Calu3 (cell line): Measurements from ENCODE around the gene TMEM184A. TPM values are rescaled to one million over a fixed set of nuclear protein-coding genes. Genes with fewer than 3 reads are reported as not detected.

ENCODE experiments used
- BruUV-seq: library from RNA; stranded (reverse); fragments of 400-500 nt; replicated peaks from 2 replicates; lab custom pipeline; 2021; lab: Mats Ljungman, UMichigan
- CTCF ChIA-PET: fragments of 300-600 bp; sonication (Branson Sonifier 250); formaldehyde crosslinking; loops from one replicate; lab custom pipeline; 2022; ENCODE audit warnings: antibody characterized with exemption; lab: Charles Lee
- DNase-seq: peaks from one replicate; pipeline ENCODE4 v3.0.0; 2022
- H3K27ac Mint-ChIP-seq: one replicate; pipeline ENCODE4 v1.8.0; 2022; ENCODE audit warnings: mixed read lengths; ENCODE audit not compliant: unreplicated experiment
- H3K27me3 Mint-ChIP-seq: one replicate; pipeline ENCODE4 v1.8.0; 2022; ENCODE audit warnings: mixed read lengths; ENCODE audit not compliant: unreplicated experiment
- H3K36me3 Mint-ChIP-seq: one replicate; pipeline ENCODE4 v1.8.0; 2022; ENCODE audit warnings: mild to moderate bottlenecking, moderate library complexity, mixed read lengths; ENCODE audit not compliant: insufficient read depth, unreplicated experiment
- H3K4me1 Mint-ChIP-seq: one replicate; pipeline ENCODE4 v1.8.0; 2022; ENCODE audit warnings: mild to moderate bottlenecking, low read depth, mixed read lengths; ENCODE audit not compliant: unreplicated experiment
- H3K4me3 Mint-ChIP-seq: one replicate; pipeline ENCODE4 v1.8.0; 2022; ENCODE audit warnings: mild to moderate bottlenecking, low read depth, moderate library complexity, mixed read lengths; ENCODE audit not compliant: unreplicated experiment
- H3K9me3 Mint-ChIP-seq: one replicate; pipeline ENCODE4 v1.8.0; 2022; ENCODE audit warnings: low read depth, mixed read lengths; ENCODE audit not compliant: unreplicated experiment
- intact Hi-C: fragments of 100-400 bp; cut with micrococcal nuclease; formaldehyde crosslinking; loops from one replicate; pipeline ENCODE4 v1.10.0; 2022; ENCODE audit not compliant: unreplicated experiment
- total RNA-seq: library from RNA; stranded (reverse); gene quantifications from 2 replicates; pipeline ENCODE4 v1.2.3, GENCODE V29; 2022
- TF ChIP-seq, protein P1 (sequence below): fragments of 200-600 bp; IDR thresholded peaks from one replicate; pipeline ENCODE4 v1.8.0; 2022; ENCODE audit warnings: antibody characterized with exemption; ENCODE audit not compliant: unreplicated experiment

Gene TMEM184A
- total RNA-seq, 1 experiment from 2014 or later, result 61.9 TPM

DNA sequence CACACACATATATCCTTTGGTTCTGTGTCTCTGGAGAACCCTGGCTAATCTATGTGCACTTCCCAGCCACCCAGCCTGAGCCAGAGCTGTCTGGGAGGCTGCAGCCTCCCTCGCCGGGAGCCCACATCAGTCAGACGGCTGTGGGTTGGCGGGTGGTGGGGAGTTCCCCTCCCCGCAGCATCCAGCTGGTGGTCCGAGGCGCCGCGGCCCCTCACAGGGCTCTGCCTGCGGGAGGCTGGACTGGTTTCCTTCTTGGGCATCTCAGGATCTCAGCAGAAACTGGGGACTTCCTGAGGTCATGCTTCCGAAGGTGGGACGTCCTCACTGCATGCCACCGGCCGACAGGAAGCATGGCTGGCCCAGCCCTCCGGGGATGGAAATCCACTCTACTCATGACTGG is 35.9 kb upstream of the TMEM184A start:
- peaks cover 100% of the 10 kb centered on the region for H3K27me3 Mint-ChIP-seq
- DNase-seq, result no peak
- TF ChIP-seq, protein P1, sequence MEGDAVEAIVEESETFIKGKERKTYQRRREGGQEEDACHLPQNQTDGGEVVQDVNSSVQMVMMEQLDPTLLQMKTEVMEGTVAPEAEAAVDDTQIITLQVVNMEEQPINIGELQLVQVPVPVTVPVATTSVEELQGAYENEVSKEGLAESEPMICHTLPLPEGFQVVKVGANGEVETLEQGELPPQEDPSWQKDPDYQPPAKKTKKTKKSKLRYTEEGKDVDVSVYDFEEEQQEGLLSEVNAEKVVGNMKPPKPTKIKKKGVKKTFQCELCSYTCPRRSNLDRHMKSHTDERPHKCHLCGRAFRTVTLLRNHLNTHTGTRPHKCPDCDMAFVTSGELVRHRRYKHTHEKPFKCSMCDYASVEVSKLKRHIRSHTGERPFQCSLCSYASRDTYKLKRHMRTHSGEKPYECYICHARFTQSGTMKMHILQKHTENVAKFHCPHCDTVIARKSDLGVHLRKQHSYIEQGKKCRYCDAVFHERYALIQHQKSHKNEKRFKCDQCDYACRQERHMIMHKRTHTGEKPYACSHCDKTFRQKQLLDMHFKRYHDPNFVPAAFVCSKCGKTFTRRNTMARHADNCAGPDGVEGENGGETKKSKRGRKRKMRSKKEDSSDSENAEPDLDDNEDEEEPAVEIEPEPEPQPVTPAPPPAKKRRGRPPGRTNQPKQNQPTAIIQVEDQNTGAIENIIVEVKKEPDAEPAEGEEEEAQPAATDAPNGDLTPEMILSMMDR, result no peak
- H3K36me3 Mint-ChIP-seq, result peaks cover 5% of the 10 kb centered on the region
- BruUV-seq, result no TSS peak
- no peak overlapping the region for H3K27ac Mint-ChIP-seq
- intact Hi-C loops, result no loop called here
- H3K4me3 Mint-ChIP-seq, result no peak overlapping the region
- no peaks in the 10 kb centered on the region for H3K4me1 Mint-ChIP-seq
- H3K9me3 Mint-ChIP-seq, result no peaks in the 10 kb centered on the region
- CTCF ChIA-PET, result interaction anchor here (0.5 kb wide), 1 partner anchor 384 kb away, joined by 4 read pairs; no protein-coding TSS in a partner anchor

DNA sequence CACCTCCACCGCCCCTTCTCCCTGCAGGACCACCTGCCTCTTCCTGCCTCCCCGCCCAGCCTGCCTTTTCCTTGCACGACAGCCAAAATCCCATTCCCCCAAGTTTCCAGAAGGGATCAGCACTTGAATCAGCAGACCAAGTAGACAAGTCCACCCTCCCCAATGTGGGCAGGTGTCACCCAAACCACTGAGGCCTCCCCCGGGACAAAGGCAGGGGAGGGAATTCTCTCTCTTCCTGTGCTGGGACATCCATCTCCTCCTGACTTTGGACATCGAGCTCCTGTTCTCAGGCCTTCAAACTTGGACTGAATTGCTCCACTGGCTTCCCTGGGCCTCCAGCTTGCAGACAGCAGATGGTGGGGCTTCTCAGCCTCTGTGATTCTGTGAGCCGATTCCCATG is 35.4 kb upstream of the TMEM184A start:
- BruUV-seq, result no TSS peak
- TF ChIP-seq, protein P1, result no peak
- H3K4me3 Mint-ChIP-seq, result no peak overlapping the region
- H3K27ac Mint-ChIP-seq, result no peak overlapping the region
- peaks cover 5% of the 10 kb centered on the region for H3K36me3 Mint-ChIP-seq
- no peaks in the 10 kb centered on the region for H3K9me3 Mint-ChIP-seq
- no peaks in the 10 kb centered on the region for H3K4me1 Mint-ChIP-seq
- DNase-seq, result no peak
- intact Hi-C loops, result no loop called here
- CTCF ChIA-PET, result interaction anchor here (0.5 kb wide), 1 partner anchor 383 kb away, joined by 4 read pairs; no protein-coding TSS in a partner anchor
- H3K27me3 Mint-ChIP-seq, result peaks cover 100% of the 10 kb centered on the region

DNA sequence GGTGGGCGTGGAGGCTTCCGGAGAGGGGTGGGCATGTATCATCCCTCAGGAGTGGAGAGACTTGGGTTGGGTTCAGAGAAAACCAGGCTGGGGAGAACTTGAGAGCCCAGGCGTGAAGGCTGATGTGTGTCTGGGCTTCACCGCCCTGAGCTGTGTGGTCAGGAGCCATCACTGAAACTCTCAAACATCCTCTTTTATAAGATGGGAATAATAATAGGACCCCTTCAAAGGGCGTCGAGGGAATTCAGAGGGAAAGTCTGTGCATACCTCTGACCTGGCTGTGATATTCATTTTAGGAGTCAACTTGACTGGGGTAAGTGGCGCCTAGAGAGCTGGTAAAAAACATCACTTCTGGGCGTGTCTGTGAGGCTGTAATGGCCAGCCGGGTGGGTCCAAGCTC is 34.9 kb upstream of the TMEM184A start:
- Mint-ChIP-seq H3K4me1 (no peaks in the 10 kb centered on the region), H3K9me3 (no peaks in the 10 kb centered on the region), H3K27ac (no peak overlapping the region), H3K36me3 (peaks cover 5% of the 10 kb centered on the region), H3K27me3 (peaks cover 100% of the 10 kb centered on the region), H3K4me3 (no peak overlapping the region)
- TF ChIP-seq, protein P1, result no peak
- intact Hi-C loops, result no loop called here
- no TSS peak for BruUV-seq
- no peak for DNase-seq
- CTCF ChIA-PET, result interaction anchor here (0.7 kb wide), 1 partner anchor 159 kb away, joined by 3 read pairs; no protein-coding TSS in a partner anchor

DNA sequence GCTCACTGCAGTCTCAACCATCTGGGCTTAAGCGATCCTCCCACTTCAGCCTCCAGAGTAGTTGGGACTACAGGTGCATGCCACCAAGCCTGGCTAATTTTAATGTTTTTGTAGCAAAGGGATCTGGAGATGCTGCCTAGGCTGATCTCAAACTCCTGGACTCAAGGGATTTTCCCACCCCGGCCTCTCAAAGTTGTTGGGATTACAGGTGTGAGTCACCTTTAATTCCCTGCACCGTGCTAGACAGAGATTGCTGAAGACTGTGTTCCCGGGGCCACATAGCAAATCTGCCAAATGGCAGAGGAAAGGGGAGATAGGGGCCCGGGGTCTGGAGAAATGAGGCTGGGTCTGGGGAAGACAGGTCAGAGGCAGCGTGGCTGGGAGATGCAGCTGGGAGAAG is 34.5 kb upstream of the TMEM184A start:
- TF ChIP-seq, protein P1, result no peak
- intact Hi-C loops, result no loop called here
- CTCF ChIA-PET, result interaction anchor here (0.6 to 0.7 kb wide), 2 partner anchors 74 to 158 kb away, joined by 3 read pairs; no protein-coding TSS in a partner anchor
- H3K27me3 Mint-ChIP-seq, result peaks cover 100% of the 10 kb centered on the region
- no peaks in the 10 kb centered on the region for H3K9me3 Mint-ChIP-seq
- no peak overlapping the region for H3K4me3 Mint-ChIP-seq
- no peaks in the 10 kb centered on the region for H3K4me1 Mint-ChIP-seq
- no peak for DNase-seq
- H3K27ac Mint-ChIP-seq, result no peak overlapping the region
- peaks cover 5% of the 10 kb centered on the region for H3K36me3 Mint-ChIP-seq
- no TSS peak for BruUV-seq
